ENCODE results near the gene MYRIP. TPM values are rescaled to one million over a fixed set of nuclear protein-coding genes. Genes with fewer than 3 reads are reported as not detected.

MYRIP gene
- total and polyA plus RNA-seq, 4 donors = 0.15 to 11.0 (median 5.5) TPM

GRCh38 chr3:39919281-39919680 lies 109.9 kb downstream of the MYRIP start:
- H3K36me3 ChIP-seq (ENCODE audit: control insufficient read depth in 1 of 2, insufficient read depth in 2 of 2, low read length in 1 of 2) = no peaks in the 10 kb centered on the region
- H3K27me3 ChIP-seq (ENCODE audit: control insufficient read depth in 1 of 2, insufficient read depth in 2 of 2, low read length in 1 of 2) = no peaks in the 10 kb centered on the region
- WGBS, 2 donors = 93 to 94% methylated on average over 2 of the region's 2 CpGs
- H3K4me3 ChIP-seq (ENCODE audit: low read length in 2 of 2) = no peak overlapping the region
- ATAC-seq (ENCODE audit: low FRiP score) (no peak), DNase-seq (no peak)
- intact Hi-C loops (cut with DNase I) = no loop called here
- no peak overlapping the region for H3K27ac ChIP-seq (ENCODE audit: low read depth in 1 of 2, low read length in 2 of 2)
- no peaks in the 10 kb centered on the region for H3K4me1 ChIP-seq (ENCODE audit: control insufficient read depth in 1 of 2, insufficient read depth in 2 of 2, low read length in 2 of 2)
- H3K9me3 ChIP-seq (ENCODE audit: control insufficient read depth, low read length) = no peaks in the 10 kb centered on the region

DNA sequence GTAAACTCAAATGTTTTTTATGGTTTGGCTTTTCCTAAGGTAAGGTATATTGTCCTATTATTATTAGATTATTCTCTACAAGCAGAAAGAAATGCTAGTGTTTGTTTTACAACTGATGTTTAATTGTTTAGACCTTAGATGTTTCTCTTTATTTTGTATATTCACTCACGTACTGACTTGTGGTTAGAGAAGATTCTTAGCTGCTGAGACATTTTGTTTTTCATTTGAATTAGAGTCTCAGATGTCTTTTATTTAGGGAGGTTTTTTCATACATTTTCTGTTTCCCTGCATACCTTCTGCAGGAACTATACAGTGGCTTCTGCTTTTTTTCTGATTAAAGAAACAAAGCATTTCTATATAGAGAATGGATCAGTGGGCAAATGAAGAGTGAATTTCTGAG lies 110.9 kb downstream of the MYRIP start:
- H3K4me3 ChIP-seq (ENCODE audit: low read length in 2 of 2) = no peak overlapping the region
- no peaks in the 10 kb centered on the region for H3K9me3 ChIP-seq (ENCODE audit: control insufficient read depth, low read length)
- no peak for DNase-seq
- H3K36me3 ChIP-seq (ENCODE audit: control insufficient read depth in 1 of 2, insufficient read depth in 2 of 2, low read length in 1 of 2) = no peaks in the 10 kb centered on the region
- no peaks in the 10 kb centered on the region for H3K4me1 ChIP-seq (ENCODE audit: control insufficient read depth in 1 of 2, insufficient read depth in 2 of 2, low read length in 2 of 2)
- H3K27ac ChIP-seq (ENCODE audit: low read depth in 1 of 2, low read length in 2 of 2) = no peak overlapping the region
- intact Hi-C loops (cut with DNase I) = no loop called here
- ATAC-seq (ENCODE audit: low FRiP score) = no peak
- 94 to 97% methylated on average over 1 of the region's 1 CpG for WGBS, 2 donors
- H3K27me3 ChIP-seq (ENCODE audit: control insufficient read depth in 1 of 2, insufficient read depth in 2 of 2, low read length in 1 of 2) = no peaks in the 10 kb centered on the region

DNA sequence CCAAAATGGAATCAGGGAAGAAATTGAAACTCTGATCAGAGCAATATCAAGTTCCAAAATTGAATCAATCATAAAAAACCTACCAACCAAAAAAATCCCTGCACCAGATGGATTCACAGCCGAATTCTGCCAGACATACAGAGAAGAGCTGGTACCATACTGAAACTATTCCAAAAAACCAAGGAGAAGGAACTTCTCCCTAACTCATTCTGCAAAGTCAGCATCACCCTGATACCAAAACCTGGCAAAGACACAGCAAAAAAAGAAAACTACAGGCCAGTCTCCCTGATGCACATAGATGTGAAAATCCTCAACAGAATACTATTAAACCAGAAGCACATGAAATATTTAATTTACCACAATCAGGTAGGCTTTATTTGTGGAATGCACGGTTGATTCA lies 118.1 kb downstream of the MYRIP start:
- no peaks in the 10 kb centered on the region for H3K9me3 ChIP-seq (ENCODE audit: control insufficient read depth, low read length)
- H3K4me3 ChIP-seq (ENCODE audit: low read length in 2 of 2) = no peak overlapping the region
- DNase-seq = no peak
- no peak for ATAC-seq (ENCODE audit: low FRiP score)
- intact Hi-C loops (cut with DNase I) = no loop called here
- H3K36me3 ChIP-seq (ENCODE audit: control insufficient read depth in 1 of 2, insufficient read depth in 2 of 2, low read length in 1 of 2) = no peaks in the 10 kb centered on the region
- no peaks in the 10 kb centered on the region for H3K27me3 ChIP-seq (ENCODE audit: control insufficient read depth in 1 of 2, insufficient read depth in 2 of 2, low read length in 1 of 2)
- H3K27ac ChIP-seq (ENCODE audit: low read depth in 1 of 2, low read length in 2 of 2) = no peak overlapping the region
- no peaks in the 10 kb centered on the region for H3K4me1 ChIP-seq (ENCODE audit: control insufficient read depth in 1 of 2, insufficient read depth in 2 of 2, low read length in 2 of 2)
- WGBS, 2 donors = 52 to 83% methylated on average over 2 of the region's 2 CpGs

DNA sequence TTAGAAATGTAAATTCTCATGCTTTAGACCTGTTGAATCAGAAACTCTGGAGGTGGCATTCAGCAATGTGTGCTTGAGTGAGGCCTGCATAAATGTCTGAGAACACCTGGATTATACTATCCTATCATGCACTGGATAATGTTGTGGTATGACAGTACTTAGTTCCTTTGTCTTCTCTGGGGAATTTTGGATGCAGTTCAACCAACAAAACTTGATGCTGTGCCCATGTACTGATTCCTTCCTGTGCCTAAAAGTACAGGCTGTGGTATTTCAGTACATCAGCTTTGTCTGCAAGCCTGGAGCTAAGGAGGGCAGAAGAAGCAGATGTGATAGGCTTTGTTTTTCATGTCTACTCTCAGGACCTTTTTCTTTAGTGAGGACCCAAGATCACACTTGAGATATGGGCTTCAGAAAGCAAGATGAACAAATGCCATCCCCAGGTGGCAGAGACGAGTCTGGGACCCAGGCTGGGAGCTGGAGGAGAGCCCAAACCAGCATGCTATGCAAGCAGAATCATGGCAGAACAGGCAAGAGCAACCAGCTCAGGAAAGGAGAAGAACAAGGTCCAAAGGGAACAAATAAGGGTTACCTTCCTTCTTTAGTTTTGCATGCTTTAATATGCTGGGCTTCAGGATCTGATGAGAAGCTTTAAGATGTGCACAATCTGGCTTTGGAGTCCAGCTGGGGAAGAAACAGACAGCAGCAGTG lies 124.7 kb downstream of the MYRIP start:
- Histone ChIP-seq H3K27ac (ENCODE audit: low read depth in 1 of 2, low read length in 2 of 2) (no peak overlapping the region), H3K4me3 (ENCODE audit: low read length in 2 of 2) (no peak overlapping the region), H3K27me3 (ENCODE audit: control insufficient read depth in 1 of 2, insufficient read depth in 2 of 2, low read length in 1 of 2) (no peaks in the 10 kb centered on the region), H3K9me3 (ENCODE audit: control insufficient read depth, low read length) (no peaks in the 10 kb centered on the region), H3K4me1 (ENCODE audit: control insufficient read depth in 1 of 2, insufficient read depth in 2 of 2, low read length in 2 of 2) (no peaks in the 10 kb centered on the region), H3K36me3 (ENCODE audit: control insufficient read depth in 1 of 2, insufficient read depth in 2 of 2, low read length in 1 of 2) (no peaks in the 10 kb centered on the region)
- DNase-seq (no peak), ATAC-seq (ENCODE audit: low FRiP score) (no peak)
- intact Hi-C loops (cut with DNase I) = no loop called here
- WGBS, 2 donors = 25 to 34% methylated on average over 1 of the region's 1 CpG

DNA sequence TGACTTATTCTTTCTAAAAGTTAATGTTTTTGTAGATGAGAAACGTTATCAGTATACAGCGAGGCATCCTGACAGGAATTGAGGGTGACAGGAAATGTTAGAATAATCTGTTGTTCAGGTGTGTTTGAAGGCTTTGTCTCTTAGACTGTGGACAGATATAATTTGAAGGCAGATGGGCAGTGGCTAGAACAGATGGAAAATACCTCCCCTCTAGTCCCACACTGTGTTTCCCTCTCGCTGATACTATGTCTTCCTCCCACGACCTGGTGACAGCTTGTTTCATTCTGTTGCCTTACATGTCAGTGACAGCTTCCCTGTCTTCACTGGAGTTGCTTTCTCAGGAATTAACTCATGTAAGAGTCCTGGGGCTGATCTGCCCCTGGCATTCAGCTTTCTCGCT lies 125.3 kb downstream of the MYRIP start:
- Histone ChIP-seq H3K27me3 (ENCODE audit: control insufficient read depth in 1 of 2, insufficient read depth in 2 of 2, low read length in 1 of 2) (no peaks in the 10 kb centered on the region), H3K36me3 (ENCODE audit: control insufficient read depth in 1 of 2, insufficient read depth in 2 of 2, low read length in 1 of 2) (no peaks in the 10 kb centered on the region), H3K4me1 (ENCODE audit: control insufficient read depth in 1 of 2, insufficient read depth in 2 of 2, low read length in 2 of 2) (no peaks in the 10 kb centered on the region), H3K4me3 (ENCODE audit: low read length in 2 of 2) (no peak overlapping the region), H3K27ac (ENCODE audit: low read depth in 1 of 2, low read length in 2 of 2) (no peak overlapping the region), H3K9me3 (ENCODE audit: control insufficient read depth, low read length) (no peaks in the 10 kb centered on the region)
- ATAC-seq (ENCODE audit: low FRiP score) (no peak), DNase-seq (no peak)
- 78% methylated on average over 5 of the region's 5 CpGs for WGBS, 2 donors
- intact Hi-C loops (cut with DNase I) = no loop called here

- H3K36me3 ChIP-seq (ENCODE audit: control insufficient read depth in 1 of 2, insufficient read depth in 2 of 2, low read length in 1 of 2) = no peaks in the 10 kb centered on the region
- H3K27me3 ChIP-seq (ENCODE audit: control insufficient read depth in 1 of 2, insufficient read depth in 2 of 2, low read length in 1 of 2) = no peaks in the 10 kb centered on the region
- H3K27ac ChIP-seq (ENCODE audit: low read depth in 1 of 2, low read length in 2 of 2) = no peak overlapping the region
- H3K4me1 ChIP-seq (ENCODE audit: control insufficient read depth in 1 of 2, insufficient read depth in 2 of 2, low read length in 2 of 2) = no peaks in the 10 kb centered on the region
- no peak for ATAC-seq (ENCODE audit: low FRiP score)
- intact Hi-C loops (cut with DNase I) = no loop called here
- no peaks in the 10 kb centered on the region for H3K9me3 ChIP-seq (ENCODE audit: control insufficient read depth, low read length)
- WGBS, 2 donors = 63 to 79% methylated on average over 1 of the region's 1 CpG
- H3K4me3 ChIP-seq (ENCODE audit: low read length in 2 of 2) = no peak overlapping the region
- DNase-seq = no peak
Observed at GRCh38 chr3:39935261-39935660, 125.9 kb downstream of the MYRIP start.

DNA sequence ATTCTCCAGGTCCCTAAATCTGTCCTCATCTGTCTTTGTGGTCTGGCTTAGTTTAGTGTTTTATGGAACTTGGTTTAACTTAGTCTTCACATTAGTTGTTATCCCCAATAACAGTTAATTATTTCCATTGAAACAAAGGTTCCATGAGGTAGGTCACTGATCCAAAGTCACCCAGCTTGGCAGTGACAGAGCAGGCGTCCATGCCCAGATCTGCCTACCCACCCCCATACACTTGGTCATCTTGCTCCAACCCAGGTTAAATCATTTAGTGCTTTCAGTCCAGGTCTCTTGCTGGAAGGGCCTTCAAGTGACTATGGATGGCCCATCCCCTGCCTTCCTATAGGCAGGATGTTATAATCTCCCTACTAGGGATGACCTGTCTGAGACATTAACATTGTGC lies 127.4 kb downstream of the MYRIP start:
- Histone ChIP-seq H3K27ac (ENCODE audit: low read depth in 1 of 2, low read length in 2 of 2) (no peak overlapping the region), H3K4me3 (ENCODE audit: low read length in 2 of 2) (no peak overlapping the region), H3K9me3 (ENCODE audit: control insufficient read depth, low read length) (no peaks in the 10 kb centered on the region), H3K36me3 (ENCODE audit: control insufficient read depth in 1 of 2, insufficient read depth in 2 of 2, low read length in 1 of 2) (no peaks in the 10 kb centered on the region), H3K4me1 (ENCODE audit: control insufficient read depth in 1 of 2, insufficient read depth in 2 of 2, low read length in 2 of 2) (no peaks in the 10 kb centered on the region), H3K27me3 (ENCODE audit: control insufficient read depth in 1 of 2, insufficient read depth in 2 of 2, low read length in 1 of 2) (no peaks in the 10 kb centered on the region)
- DNase-seq (no peak), ATAC-seq (ENCODE audit: low FRiP score) (no peak)
- intact Hi-C loops (cut with DNase I) = no loop called here
- 92% methylated on average over 1 of the region's 1 CpG for WGBS, 2 donors

- H3K4me1 ChIP-seq (ENCODE audit: control insufficient read depth in 1 of 2, insufficient read depth in 2 of 2, low read length in 2 of 2) = no peaks in the 10 kb centered on the region
- no peaks in the 10 kb centered on the region for H3K36me3 ChIP-seq (ENCODE audit: control insufficient read depth in 1 of 2, insufficient read depth in 2 of 2, low read length in 1 of 2)
- no peaks in the 10 kb centered on the region for H3K27me3 ChIP-seq (ENCODE audit: control insufficient read depth in 1 of 2, insufficient read depth in 2 of 2, low read length in 1 of 2)
- H3K9me3 ChIP-seq (ENCODE audit: control insufficient read depth, low read length) = no peaks in the 10 kb centered on the region
- intact Hi-C loops (cut with DNase I) = no loop called here
- DNase-seq = no peak
- H3K27ac ChIP-seq (ENCODE audit: low read depth in 1 of 2, low read length in 2 of 2) = no peak overlapping the region
- H3K4me3 ChIP-seq (ENCODE audit: low read length in 2 of 2) = no peak overlapping the region
- no peak for ATAC-seq (ENCODE audit: low FRiP score)
Observed at GRCh38 chr3:39937315-39937714, 127.9 kb downstream of the MYRIP start.

GRCh38 chr3:39937874-39938273 lies 128.5 kb downstream of the MYRIP start:
- no peaks in the 10 kb centered on the region for H3K27me3 ChIP-seq (ENCODE audit: control insufficient read depth in 1 of 2, insufficient read depth in 2 of 2, low read length in 1 of 2)
- no peak overlapping the region for H3K4me3 ChIP-seq (ENCODE audit: low read length in 2 of 2)
- DNase-seq (no peak), ATAC-seq (ENCODE audit: low FRiP score) (no peak)
- H3K36me3 ChIP-seq (ENCODE audit: control insufficient read depth in 1 of 2, insufficient read depth in 2 of 2, low read length in 1 of 2) = no peaks in the 10 kb centered on the region
- WGBS, 2 donors = 90% methylated on average over 1 of the region's 1 CpG
- no peaks in the 10 kb centered on the region for H3K9me3 ChIP-seq (ENCODE audit: control insufficient read depth, low read length)
- H3K27ac ChIP-seq (ENCODE audit: low read depth in 1 of 2, low read length in 2 of 2) = no peak overlapping the region
- no peaks in the 10 kb centered on the region for H3K4me1 ChIP-seq (ENCODE audit: control insufficient read depth in 1 of 2, insufficient read depth in 2 of 2, low read length in 2 of 2)
- intact Hi-C loops (cut with DNase I) = no loop called here
